Stomach (tissue), 9 donors: ENCODE results near the gene GNAT3. TPM values are rescaled to one million over a fixed set of nuclear protein-coding genes. Genes with fewer than 3 reads are reported as not detected.

Source experiments
- DNase-seq, 2 donors: peaks; one replicate each; pipeline versions ENCODE4 v3.0.0 to v3.0.0-alpha.2; 2013 to 2019
- H3K27ac ChIP-seq, 5 donors: fragments of 200-600 bp in 4 of 5; sonication (generic) in 4 of 5; one replicate each; pipeline ENCODE4 v1.5.1; 2013 to 2019; ENCODE audit warnings: mild to moderate bottlenecking in 1 of 5, moderate library complexity in 1 of 5
- H3K27me3 ChIP-seq, 3 donors: fragments of 200-600 bp; sonication (generic); one replicate each; pipeline ENCODE4 v1.5.1; 2017 to 2019; ENCODE audit warnings: mixed run types in 1 of 3
- H3K36me3 ChIP-seq, 4 donors: fragments of 200-600 bp; sonication (generic); 1 replicate in 3 of 4; 2 replicates in 1 of 4; pipeline ENCODE4 v1.5.1; 2016 to 2019
- H3K4me1 ChIP-seq, 4 donors: fragments of 200-600 bp; sonication (generic); one replicate each; pipeline ENCODE4 v1.5.1; 2016 to 2019
- H3K4me3 ChIP-seq, 4 donors: fragments of 200-600 bp; sonication (generic) in 3 of 4; one replicate each; pipeline ENCODE4 v1.5.1; 2016 to 2019; ENCODE audit warnings: mild to moderate bottlenecking in 1 of 4
- H3K9me3 ChIP-seq, 4 donors: fragments of 200-600 bp; sonication (generic); one replicate each; pipeline ENCODE4 v1.5.1; 2016 to 2019
- CTCF ChIP-seq, 7 experiments: fragments of 450-650 bp in 4 of 7; fragments of 200-600 bp in 3 of 7; sonication (generic) in 3 of 7; IDR thresholded peaks; one replicate each; pipeline ENCODE4 v1.5.1; 2016 to 2019; ENCODE audit warnings: antibody characterized with exemption in 7 of 7, control low read depth in 2 of 7, mild to moderate bottlenecking in 1 of 7
- EP300 ChIP-seq: sonication (generic); formaldehyde crosslinking; IDR thresholded peaks from one replicate; pipeline ENCODE4 v1.6.1; 2017; ENCODE audit warnings: antibody characterized with exemption
- POLR2A ChIP-seq, 4 donors: fragments of 450-650 bp; IDR thresholded peaks; one replicate each; pipeline ENCODE4 v1.6.1; 2016; ENCODE audit warnings: antibody characterized with exemption in 4 of 4, control low read depth in 2 of 4, mild to moderate bottlenecking in 1 of 4, moderate library complexity in 1 of 4
- POLR2AphosphoS5 ChIP-seq, 3 donors: sonication (generic); formaldehyde crosslinking; IDR thresholded peaks; one replicate each; pipeline ENCODE4 v1.6.1; 2016; ENCODE audit warnings: antibody characterized with exemption in 3 of 3
- WGBS, 5 donors: extraction: QIAGEN DNeasy Blood & Tissue Kit in 3 of 5; methylation state at CpG; one replicate each; pipeline versions ENCODE4 v1.1.5 to v1.1.7; 2013 to 2018; 5-methylcytosine and 5-hydroxymethylcytosine counted together
- intact Hi-C: fragments of 100-400 bp; cut with DNase I; formaldehyde crosslinking; loops from one replicate; pipeline ENCODE4 v1.15.1; 2023; ENCODE audit warnings: low total_unique reads
- polyA plus RNA-seq, 3 donors: library from polyadenylated mRNA; stranded (reverse); fragments of 200-250 nt; gene quantifications; one replicate each; pipeline ENCODE4 v1.2.3, GENCODE V29; 2013
- total RNA-seq, 5 donors: library from RNA; depleted of rRNA; stranded (reverse); fragments of >200 nt; gene quantifications; one replicate each; pipeline versions ENCODE4 v1.1.0 to v1.2.3, GENCODE V29; 2014 to 2016
- donor health status: healthy with polysubstance abuse.
- donor health status: Bipolar disorder and iron deficiency.
- donor health status: healthy.

Gene GNAT3
- total and polyA plus RNA-seq, 8 donors, result not detected

GRCh38 chr7:80450621-80451308, 61.1 kb downstream of the GNAT3 start:
- no peak for TF ChIP-seq EP300
- TF ChIP-seq POLR2A (IDR thresholded peaks at IDR 0.05), result no peak
- TF ChIP-seq POLR2AphosphoS5 (IDR thresholded peaks at IDR 0.05), result no peak
- TF ChIP-seq CTCF (IDR thresholded peaks at IDR 0.05), result no peak
- no peaks in the 10 kb centered on the region for H3K36me3 ChIP-seq
- no peaks in the 10 kb centered on the region for H3K9me3 ChIP-seq
- peak in 1 of 2 donors; percentile 48 for DNase-seq
- peaks cover 0 to 24% (median 8%) of the 10 kb centered on the region in 4 donors for H3K4me1 ChIP-seq
- peak overlapping the region in 3 of 5 donors; percentile 5 to 39 (median 25) for H3K27ac ChIP-seq
- WGBS, 5 donors, result 16 to 46% (median 32%) methylated on average over 6 of the region's 6 CpGs
- no peaks in the 10 kb centered on the region for H3K27me3 ChIP-seq
- H3K4me3 ChIP-seq, result no peak overlapping the region
- intact Hi-C loops, result no loop called here

- Histone ChIP-seq H3K9me3 (no peaks in the 10 kb centered on the region), H3K4me1 (peaks cover 0 to 24% (median 8%) of the 10 kb centered on the region in 4 donors), H3K4me3 (no peak overlapping the region), H3K27me3 (no peaks in the 10 kb centered on the region), H3K27ac (peak overlapping the region in 1 of 5 donors; percentile 39), H3K36me3 (no peaks in the 10 kb centered on the region)
- intact Hi-C loops, result no loop called here
- peak; percentile 43 to 48 for DNase-seq
- WGBS, 5 donors, result 32 to 66% (median 48%) methylated on average over 4 of the region's 4 CpGs
- TF ChIP-seq EP300, result no peak
- TF ChIP-seq CTCF (IDR thresholded peaks at IDR 0.05), result no peak
- TF ChIP-seq POLR2A (IDR thresholded peaks at IDR 0.05), result no peak
- TF ChIP-seq POLR2AphosphoS5 (IDR thresholded peaks at IDR 0.05), result peak in 1 of 3 donors; percentile 8
Observed at GRCh38 chr7:80449836-80450235, 62.0 kb downstream of the GNAT3 start.

GRCh38 chr7:80445351-80445750, 66.5 kb downstream of the GNAT3 start:
- Histone ChIP-seq H3K36me3 (no peaks in the 10 kb centered on the region), H3K4me1 (peaks cover 0 to 35% (median 2%) of the 10 kb centered on the region in 4 donors), H3K27me3 (no peaks in the 10 kb centered on the region), H3K27ac (no peak overlapping the region), H3K9me3 (no peaks in the 10 kb centered on the region), H3K4me3 (no peak overlapping the region)
- DNase-seq, result no peak
- intact Hi-C loops, result no loop called here
- WGBS, 5 donors, result 85 to 87% (median 86%) methylated on average over 5 of the region's 5 CpGs
- TF ChIP-seq POLR2AphosphoS5 (IDR thresholded peaks at IDR 0.05), result no peak
- TF ChIP-seq CTCF (IDR thresholded peaks at IDR 0.05), result no peak
- no peak for TF ChIP-seq POLR2A (IDR thresholded peaks at IDR 0.05)
- no peak for TF ChIP-seq EP300

GRCh38 chr7:80444811-80445210, 67.1 kb downstream of the GNAT3 start:
- Histone ChIP-seq H3K9me3 (no peaks in the 10 kb centered on the region), H3K27ac (no peak overlapping the region), H3K4me1 (peaks cover 0 to 35% (median 0%) of the 10 kb centered on the region in 4 donors), H3K36me3 (no peaks in the 10 kb centered on the region), H3K4me3 (no peak overlapping the region), H3K27me3 (no peaks in the 10 kb centered on the region)
- intact Hi-C loops, result no loop called here
- WGBS, 5 donors, result 65 to 92% (median 83%) methylated on average over 1 of the region's 1 CpG
- TF ChIP-seq CTCF (IDR thresholded peaks at IDR 0.05) (no peak), EP300 (no peak), POLR2A (IDR thresholded peaks at IDR 0.05) (no peak), POLR2AphosphoS5 (IDR thresholded peaks at IDR 0.05) (no peak)
- DNase-seq, result no peak
